MM.1S (cell line): ENCODE measurements around the gene RAB43.

Experiments used
- CTCF ChIP-seq: fragments of 300-600 bp; sonication (generic); IDR thresholded peaks from 2 replicates; pipeline ENCODE4 v1.5.1; 2016; ENCODE audit warnings: antibody characterized with exemption, low read length, mixed read lengths
- EZH2 ChIP-seq: fragments of 300-600 bp; sonication (generic); optimal IDR thresholded peaks from 2 replicates; pipeline ENCODE3; 2017; ENCODE audit warnings: low read depth, mild to moderate bottlenecking, antibody characterized with exemption, low read length, mixed read lengths

DNA sequence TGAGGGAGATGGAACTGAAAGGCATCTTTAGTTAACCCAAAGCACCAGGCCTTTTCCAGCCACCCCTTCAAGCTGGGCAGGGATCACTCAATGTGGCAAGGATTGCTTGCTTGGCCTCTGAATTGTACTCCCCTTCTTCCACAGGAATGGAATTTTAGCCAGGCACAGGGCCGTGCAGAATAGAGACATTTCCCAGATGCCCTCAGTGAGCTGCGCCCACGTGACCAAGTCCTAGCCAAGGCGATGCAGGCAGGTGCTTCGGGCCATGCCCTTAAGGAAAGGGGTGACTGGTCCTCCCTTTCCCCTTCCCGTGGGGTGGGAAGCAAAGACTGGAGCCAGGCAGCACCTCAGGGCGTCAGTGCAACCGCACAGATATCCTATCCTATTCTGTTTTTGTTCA is 43.1 kb downstream of the RAB43 start:
- TF ChIP-seq CTCF (no peak), EZH2 (no peak)
